Fibroblast of the aortic adventitia (primary cell): Measurements from ENCODE around the gene PHEX. TPM values are rescaled to one million over a fixed set of nuclear protein-coding genes. Genes with fewer than 3 reads are reported as not detected.

ENCODE experiments used
- DNase-seq: peaks from one replicate; pipeline ENCODE4 v3.0.0-alpha.2; 2010; ENCODE audit warnings: low read depth
- H3K4me3 ChIP-seq: 2 replicates; pipeline ENCODE4 v1.5.1; 2011; ENCODE audit warnings: low read depth, mild to moderate bottlenecking, control low read depth, low read length, moderate library complexity
- total RNA-seq: library from RNA; depleted of rRNA; stranded (reverse); fragments of >200 nt; gene quantifications from 2 replicates; pipeline ENCODE4 v1.2.3, GENCODE V29; 2012; ENCODE audit warnings: low replicate concordance
- TF ChIP-seq, protein P1 (sequence below): IDR thresholded peaks from 2 replicates; pipeline ENCODE4 v1.5.1; 2011; ENCODE audit warnings: mild to moderate bottlenecking, low read length, control low read depth, inconsistent platforms; ENCODE audit not compliant: insufficient read depth

PHEX gene
- total RNA-seq, 1 donor: 6.7 TPM

DNA sequence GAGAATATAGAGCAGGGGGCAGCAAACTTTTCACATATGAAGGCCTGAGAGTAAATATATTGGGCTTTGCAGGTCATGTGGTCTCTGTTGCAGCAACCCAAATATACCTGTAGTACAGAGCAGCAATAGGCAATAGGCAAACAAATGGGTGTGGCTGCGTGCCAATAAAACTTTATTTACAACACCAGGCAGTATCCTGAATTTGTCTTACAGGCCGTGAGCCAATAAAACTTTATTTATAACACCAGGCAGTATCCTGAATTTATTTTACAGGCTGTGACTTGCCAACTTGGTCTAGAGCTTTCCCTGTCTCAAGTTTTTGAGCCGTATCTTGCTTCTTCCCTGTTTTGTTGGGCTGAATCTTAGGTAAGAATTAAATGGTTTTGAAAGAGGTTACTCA lies 118.2 kb downstream of the PHEX start:
- no peak for DNase-seq
- H3K4me3 ChIP-seq: no peak overlapping the region
- TF ChIP-seq, protein P1, sequence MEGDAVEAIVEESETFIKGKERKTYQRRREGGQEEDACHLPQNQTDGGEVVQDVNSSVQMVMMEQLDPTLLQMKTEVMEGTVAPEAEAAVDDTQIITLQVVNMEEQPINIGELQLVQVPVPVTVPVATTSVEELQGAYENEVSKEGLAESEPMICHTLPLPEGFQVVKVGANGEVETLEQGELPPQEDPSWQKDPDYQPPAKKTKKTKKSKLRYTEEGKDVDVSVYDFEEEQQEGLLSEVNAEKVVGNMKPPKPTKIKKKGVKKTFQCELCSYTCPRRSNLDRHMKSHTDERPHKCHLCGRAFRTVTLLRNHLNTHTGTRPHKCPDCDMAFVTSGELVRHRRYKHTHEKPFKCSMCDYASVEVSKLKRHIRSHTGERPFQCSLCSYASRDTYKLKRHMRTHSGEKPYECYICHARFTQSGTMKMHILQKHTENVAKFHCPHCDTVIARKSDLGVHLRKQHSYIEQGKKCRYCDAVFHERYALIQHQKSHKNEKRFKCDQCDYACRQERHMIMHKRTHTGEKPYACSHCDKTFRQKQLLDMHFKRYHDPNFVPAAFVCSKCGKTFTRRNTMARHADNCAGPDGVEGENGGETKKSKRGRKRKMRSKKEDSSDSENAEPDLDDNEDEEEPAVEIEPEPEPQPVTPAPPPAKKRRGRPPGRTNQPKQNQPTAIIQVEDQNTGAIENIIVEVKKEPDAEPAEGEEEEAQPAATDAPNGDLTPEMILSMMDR: no peak

DNA sequence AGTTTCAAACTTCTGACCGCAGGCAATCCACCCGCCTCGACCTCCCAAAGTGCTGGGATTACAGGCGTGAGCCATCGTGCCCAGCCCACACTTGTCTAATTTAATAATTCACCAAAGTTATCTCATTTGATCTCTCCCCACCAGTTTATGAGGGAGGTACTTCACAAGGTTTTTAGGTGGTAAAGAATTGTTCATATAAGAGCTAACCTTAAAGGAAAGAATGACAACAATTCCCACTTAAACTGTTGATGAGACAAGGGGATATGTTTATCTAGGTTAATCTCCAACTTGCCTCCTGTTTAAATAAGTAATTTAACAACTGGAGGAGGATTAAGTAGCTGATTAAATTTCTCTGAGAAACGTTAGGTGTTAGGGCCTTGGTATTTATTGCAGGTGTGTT lies 123.0 kb downstream of the PHEX start:
- H3K4me3 ChIP-seq: no peak overlapping the region
- no peak for DNase-seq
- TF ChIP-seq, protein P1: no peak

DNA sequence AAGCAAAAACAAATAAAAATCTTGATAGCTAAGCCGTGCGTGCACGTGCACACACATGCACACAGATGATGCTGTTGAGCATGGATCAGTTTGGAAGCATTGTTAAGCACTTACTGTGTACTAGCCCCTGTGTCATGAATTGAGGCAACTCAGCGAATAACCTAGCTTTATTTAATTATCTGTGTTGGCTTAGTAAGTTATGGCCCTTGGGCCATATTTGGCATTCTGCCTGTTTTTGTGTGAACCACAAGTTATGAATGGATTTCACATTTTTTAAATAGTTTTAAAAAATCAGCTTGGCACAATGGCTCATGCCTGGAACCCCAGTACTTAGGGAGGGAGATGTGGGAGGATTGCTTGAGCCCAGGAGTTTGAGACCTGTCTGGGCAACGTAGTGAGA lies 126.9 kb downstream of the PHEX start:
- TF ChIP-seq, protein P1: no peak
- DNase-seq: peak; percentile 60
- H3K4me3 ChIP-seq: no peak overlapping the region

DNA sequence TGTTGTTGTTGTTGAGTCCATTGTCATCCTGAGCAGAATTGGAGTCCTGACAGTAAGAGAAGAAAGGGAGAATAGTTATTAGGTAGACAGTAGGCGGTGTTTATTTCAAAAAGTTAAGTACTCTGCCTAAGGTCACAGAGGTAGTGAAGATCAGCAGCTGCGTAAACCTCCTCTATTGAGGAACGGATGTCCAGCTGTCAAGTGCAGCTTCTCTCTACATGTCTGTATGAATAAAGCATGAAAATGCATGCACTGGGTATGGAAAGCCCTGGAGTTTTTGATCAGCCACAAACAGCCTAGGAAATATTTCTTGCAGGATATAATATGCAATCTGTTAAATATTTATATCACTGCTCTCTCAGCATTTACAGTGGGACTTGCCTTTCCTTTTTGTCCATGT lies 131.2 kb downstream of the PHEX start:
- TF ChIP-seq, protein P1: no peak
- H3K4me3 ChIP-seq: no peak overlapping the region
- DNase-seq: no peak

DNA sequence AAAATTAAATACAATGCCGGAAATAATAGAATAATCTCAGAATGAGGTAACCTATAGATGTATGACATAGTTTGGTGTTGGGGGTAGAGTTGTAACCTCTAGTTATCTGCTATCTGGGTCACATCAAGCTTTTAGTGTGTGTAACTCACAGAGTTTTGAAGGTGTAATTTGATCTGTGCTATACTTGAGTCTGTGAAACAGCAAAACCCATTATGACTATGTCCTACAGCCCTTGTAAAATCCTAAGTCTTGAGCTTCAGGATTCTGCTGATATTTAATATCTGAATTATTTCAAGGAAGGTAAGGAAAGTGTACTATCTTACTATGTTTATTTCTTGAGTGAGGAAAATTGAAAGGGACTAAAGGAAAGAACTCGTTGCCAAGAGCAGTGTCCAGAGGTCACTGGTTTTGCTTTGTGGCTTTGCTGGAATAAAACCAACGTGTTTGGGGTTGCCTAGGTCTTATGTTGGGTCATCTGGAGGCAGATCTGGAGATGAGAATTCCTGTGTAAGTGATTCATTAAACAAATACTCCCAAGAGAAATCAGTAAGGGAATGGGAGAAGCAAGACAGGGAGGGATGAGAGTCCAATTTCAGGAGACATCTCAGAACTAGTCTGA lies 132.8 kb downstream of the PHEX start:
- TF ChIP-seq, protein P1: no peak
- peak; percentile 28 for DNase-seq
- H3K4me3 ChIP-seq: no peak overlapping the region

DNA sequence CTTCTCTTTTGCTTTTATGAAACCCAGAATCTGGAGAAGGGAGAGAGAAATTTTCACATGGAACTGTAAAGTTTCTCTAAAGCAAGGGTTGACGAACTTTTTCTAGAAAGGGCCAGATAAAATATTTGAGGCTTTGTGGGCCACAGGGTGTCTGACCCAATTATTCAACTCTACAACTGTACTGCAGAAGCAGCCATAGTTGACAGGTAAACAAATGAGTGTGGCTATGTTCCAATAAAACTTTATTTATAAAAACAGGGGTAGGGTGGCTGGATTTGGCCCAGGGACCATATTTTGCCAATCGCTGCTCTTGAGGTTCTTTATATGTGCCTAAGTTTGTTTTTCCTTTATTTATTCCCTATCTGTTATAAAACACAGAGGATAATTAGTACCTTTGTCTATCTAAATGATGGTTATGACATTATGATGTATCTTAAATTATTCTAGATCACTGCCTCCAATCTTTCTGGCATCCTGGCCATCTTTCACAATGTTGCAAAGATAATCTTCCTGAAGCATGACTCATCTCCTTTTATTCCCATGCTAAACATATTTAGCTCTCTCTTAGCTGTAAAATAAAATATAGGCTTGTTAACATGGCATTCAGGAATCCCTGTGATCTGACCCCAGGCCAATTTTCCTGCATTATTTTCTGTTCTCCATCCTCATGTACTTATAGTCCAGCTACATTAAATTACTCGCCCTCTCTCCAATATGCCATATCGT lies 133.8 kb downstream of the PHEX start:
- peak; percentile 68 for DNase-seq
- no peak overlapping the region for H3K4me3 ChIP-seq
- TF ChIP-seq, protein P1: no peak
